Anterior cingulate cortex (tissue), 58 donors: ENCODE data around the gene IL17B.
A peak's percentile ranks its signal among the peaks of the same experiment; 100 is the strongest.

Experiments
- DNase-seq, 58 donors: peaks; one replicate each; lab custom pipeline; 2025; lab: John Stamatoyannopoulos, UW

The IL17B gene

DNA sequence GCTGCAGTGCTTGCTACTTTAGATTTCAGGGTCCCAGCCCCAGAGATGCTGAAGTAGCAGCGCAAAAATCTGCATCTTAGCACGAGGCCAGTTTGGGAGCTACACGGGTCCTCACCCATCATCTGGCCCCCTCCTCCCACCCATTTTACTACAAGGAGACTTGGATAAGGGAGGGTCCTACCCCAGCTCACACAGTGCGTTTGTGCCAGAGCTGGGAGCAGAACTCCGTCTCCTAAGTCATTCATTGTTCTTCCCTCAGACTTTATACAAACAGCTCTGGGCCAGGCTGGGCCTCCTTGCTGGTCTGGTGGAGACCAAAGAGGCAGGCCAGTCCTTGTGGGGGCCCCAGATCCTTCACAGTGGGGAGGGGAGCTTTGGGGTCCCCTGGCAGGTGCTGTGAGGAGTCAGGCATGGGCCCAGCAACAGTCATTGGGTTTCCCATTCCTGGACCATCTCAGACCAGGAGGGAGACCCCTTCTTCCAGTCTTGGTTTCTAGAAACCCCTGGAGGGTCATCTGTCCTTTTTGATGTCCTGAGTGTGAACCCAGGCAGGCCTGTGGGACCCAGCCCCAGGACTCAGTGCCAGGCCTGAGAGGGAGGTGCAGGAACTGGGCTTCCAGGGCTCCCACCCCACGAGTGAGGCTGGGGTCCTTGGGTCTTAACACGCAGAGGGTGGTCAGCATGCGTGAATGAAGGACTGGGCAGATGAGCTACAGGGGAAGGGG lies 2.3 kb upstream of the IL17B start:
- no peak for DNase-seq

DNA sequence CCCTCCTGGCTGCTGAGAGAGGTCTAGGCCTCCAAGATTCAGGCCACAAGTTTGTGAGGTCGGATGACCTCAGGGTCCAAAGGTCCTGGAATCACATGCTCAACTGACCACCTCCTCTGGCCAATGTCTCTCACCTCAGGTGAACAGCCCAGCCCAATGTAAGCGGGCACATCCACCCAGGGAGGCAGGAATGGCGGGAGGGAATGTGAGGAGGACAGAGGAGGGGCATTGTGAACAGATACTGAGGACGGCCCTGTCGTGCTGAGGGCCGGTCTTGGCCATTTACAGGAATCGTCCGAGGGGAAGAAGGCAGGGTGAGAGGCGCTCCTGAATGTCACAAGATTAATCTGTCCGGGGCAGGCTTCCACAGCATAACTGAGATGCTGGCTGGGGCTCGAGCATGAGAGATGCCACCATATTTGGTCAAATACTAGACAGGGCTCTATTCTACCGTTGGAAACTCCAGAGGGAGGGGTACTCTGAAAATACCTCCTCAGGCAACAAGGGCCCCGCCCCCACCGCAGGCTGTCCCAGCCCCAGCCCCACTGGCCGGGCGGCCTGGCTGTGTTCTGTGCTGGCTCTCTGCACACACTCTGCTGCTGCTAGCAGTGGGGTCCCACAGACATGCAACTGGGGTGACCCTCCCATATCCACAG lies 1.5 kb upstream of the IL17B start:
- no peak for DNase-seq

DNA sequence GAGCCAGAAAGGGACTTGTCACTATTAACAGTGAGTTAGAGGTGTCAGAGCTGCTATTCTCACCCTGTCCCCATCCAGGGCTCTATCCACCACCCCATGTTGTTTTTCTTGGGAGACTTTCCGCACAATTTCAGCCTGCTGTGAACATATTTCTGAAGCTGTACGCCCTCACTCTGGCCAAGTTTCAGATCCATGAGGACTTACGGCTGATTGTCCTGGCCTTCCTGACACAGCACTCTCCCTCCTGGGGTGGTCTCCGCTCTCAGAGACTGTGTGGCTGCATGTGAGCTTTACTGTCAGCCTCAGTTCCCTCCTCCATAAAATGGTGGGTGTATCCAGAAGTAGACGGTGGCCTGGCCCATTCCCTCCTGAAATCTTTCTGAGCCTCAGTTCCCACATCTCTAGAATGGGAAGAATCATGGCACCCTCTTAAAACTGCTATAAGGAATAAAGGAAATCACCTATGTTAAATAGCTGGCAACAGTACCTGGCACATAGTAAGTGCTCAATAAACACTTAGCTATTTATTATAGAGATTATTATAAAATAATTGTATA lies 804 bp upstream of the IL17B start:
- no peak for DNase-seq

DNA sequence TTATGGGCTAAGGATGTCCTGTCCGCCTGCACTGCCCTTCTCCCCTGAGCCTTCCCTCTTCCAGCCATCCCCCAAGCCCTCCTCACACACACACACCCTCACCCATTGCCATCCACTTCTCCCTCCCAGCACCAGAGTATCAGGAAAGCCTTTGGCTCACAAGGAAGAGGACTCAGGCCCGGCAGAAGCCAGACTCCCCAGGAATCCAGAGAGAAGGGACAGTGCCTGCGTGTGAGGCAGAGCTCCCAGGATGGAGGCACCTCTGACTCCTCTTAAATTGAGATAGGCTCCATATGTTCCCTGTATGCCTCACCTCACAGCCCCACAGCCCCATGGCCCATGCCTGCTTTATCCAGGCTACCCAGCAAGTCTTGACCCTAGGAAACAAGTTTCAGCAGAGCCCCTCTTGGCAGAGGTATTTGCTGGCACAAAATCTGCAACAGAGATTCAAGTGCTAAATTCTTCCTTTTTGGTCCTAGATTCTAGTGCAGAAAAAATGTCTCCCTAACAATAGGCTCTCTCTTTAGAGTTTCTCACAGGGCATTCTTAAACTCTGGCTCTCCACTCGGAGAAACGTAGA lies 761 bp downstream of the IL17B start:
- DNase-seq = no peak

DNA sequence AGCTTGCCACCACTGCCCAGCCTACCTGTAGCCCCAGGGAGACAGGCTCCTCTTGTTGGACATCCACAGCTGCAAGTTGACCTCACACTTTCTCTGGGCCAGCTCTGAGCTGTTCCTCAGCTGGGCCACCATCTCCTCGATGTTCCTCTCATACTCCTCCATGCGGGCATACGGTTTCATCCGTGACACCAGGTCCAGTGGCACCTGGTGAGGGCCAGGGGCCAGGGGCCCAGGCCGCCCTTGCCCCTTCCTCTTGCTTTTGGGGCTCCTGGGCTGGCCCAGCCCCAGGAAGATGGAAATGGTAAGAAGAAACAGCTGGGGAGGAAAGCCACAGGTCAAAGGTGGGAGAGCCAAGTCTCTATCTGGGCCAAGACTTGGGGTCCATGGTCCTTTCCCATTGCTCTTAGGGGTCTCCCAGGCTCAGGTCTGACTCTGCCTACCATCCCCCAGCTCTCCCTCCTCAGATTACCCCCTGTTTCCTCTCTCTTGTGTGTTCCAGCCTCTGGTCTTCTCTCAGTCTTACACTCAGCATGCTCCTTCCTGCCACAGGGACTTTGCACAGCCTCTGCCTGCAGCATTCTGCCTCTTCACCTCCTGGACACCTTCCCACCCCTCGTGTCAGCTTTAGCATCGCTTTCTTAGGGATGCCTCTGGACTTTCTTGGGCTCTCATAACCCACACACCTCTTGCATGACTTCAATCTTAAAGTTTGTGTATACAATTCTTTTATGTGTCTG lies 2.2 kb downstream of the IL17B start:
- no peak for DNase-seq

DNA sequence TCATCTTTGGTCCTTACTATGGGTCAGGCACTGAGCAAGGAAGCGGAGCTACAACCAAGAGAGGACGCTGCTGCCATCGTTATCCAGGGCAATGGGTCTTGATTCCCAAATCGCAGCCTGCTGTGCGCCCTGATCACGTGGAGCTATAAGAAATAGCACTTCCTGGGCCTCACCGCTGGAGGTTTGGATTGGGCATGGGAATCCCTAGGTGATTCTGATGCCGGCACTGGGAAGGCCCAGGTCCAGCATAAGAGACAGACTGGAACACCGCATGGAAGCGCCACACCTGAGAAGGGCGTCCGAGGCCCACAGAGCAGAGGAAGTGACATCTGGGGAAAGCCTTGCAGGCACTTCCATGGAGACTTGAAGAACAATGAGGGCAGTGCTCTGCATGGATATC lies 3.0 kb downstream of the IL17B start:
- no peak for DNase-seq

DNA sequence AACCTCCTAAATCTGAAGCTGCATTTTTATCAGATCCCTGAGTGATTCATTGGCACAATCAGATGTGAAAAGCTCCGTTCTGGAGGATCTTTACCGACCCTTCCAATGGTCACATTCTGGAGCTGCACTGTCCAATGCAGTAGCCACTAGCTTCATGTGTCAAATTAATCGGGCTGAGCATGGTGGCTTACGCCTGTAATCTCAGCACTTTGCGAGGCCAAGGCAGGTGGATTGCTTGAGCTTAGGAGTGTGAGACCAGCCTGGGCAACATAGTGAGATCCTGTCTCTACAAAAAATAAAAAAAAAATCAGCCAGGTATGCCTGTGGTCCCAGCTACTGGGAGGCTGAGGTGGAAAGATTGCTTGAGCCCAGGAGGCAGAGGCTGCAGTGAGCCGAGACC lies 3.7 kb downstream of the IL17B start:
- DNase-seq = no peak

DNA sequence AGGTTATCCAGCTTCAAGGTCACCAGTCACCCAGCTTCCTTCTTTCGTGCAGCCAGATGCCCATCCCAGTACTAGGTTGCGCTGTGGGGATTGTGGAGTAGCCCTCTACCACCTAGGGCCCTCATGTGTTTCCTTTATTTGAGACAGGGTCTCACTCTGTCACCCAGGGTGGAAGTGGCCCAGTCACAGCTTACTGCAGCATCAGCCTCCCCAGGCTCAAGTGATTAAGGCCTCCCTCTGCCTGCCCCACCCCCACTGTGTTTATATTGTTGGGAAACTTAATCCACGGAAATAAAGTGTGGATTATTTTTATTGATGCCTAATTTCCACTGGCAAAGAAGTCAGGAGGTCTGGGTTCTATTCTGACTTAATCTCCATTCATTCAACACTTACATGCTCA lies 4.3 kb downstream of the IL17B start:
- DNase-seq = no peak

DNA sequence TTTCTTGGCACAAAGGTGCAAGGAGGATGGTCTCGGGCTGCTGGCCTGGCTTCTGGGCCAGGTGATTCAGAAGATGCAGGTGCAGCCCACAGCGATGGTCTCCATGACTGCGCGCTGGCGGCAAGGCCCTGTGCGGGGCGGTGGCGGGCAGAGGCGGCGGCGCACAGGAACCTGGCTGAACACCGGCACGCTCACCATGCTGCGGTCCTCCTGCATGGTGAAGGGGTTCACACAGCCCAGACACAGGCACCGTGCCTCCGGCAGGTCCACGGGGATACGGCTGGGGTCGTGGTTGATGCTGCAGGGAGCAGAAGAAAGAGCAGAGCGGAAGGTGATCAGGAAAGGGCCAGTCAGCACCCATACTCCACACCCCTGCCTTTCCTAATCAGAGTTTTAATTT lies 4.8 kb downstream of the IL17B start:
- DNase-seq = no peak

DNA sequence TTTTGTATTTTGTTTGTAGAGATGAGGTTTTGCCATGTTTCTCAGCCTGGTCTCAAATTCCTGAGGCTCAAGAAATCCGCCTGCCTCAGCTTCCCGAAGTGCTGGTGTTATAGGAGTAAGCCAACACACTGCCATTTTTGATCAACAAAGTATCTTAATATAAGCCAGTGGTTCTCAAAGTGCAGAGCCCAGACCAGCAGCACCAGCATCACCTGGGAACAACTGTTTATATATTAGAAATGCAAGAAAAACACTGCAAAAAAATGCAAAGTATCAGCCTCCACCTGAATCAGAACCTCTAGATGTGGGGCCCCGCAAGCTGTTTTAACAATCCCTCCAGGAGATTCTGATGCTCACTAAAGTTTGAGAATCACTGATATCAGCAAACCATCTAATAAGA lies 6.2 kb downstream of the IL17B start:
- no peak for DNase-seq

DNA sequence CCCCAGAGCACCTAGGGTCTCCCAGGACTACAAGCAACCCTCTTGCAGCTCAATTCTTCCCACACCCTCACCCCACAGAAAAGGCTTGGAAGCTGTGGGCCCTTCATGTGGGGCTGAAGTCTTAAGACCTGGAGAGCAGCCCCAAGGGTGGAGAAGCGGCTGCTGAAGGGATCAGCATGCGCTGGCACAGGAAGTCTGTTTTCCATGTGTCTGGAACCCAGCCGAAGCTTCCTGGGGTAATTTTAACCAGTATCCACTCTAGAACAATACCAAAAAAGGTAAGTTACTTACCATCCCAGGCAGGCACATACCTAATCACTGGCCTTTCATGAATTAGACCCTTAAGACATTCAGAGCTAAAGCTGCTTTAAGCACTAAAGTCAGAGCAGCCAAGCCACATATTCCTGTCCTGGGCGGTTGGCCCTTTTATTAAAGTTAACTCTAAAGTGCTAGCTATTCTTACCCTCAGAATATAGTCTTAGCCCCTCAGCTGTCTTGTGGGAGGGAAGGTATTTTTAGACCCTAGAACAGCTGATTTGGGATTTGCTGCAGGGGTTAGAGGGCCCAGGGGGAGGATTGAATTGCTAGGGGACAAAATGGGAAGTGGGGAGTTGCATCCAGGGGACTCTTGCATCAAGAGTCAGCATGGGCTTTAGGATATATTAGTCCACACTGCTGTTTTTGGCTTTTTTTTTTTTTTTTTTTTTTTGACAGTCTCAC lies 6.9 kb downstream of the IL17B start:
- DNase-seq = no peak

DNA sequence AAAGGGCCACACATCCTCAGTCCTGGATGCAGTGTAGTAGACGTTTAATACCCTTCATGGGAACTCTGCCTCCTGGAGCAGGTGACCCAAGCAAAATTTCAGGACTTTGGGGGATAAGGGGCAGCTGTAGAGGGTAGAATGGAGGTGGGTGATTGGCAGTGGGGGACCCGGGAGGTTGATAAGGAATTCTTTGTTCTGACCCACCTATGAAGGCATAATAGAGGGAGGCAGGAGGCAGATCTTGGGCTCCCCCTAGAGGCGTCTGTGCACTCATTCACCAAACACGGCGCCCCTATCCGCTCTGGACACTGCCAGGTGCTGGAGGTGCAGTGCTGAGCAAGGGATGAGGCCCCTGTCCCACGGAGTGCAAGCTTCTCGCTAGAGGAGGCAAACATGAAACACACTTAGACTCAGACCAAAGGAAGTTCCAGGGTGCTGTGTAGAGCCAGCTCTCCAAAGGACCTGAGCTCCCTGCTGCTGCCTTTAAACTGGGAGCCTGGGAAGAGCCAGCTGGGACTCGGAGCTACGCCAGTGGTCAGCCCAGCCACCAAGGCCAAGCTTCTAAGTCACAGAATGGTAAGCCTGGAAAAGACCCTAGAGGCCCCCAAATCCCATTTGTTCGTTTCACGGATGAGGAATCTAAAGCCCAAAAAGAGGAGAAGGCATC lies 7.7 kb downstream of the IL17B start:
- peak in 32 of 58 donors; percentile 5 to 62 (median 22) for DNase-seq

DNA sequence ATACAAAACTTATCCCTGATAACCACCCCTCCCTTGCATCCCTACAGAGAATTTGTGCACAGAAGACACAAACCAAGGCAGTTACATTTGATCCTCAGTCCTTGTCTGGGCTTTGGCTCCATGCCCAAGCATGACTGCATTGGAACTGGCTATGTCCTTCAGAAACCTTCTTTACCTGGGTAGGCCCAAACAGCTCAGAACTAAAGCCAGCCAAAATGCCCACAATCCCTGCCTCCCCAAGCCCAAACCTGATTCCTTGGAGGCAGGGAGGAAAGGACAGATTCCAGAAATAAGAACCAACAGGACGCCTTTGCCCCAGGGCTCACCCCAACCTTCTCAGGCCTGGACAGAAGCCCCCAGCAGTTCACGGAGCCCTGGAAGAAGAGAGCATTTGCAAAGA lies 8.2 kb downstream of the IL17B start:
- DNase-seq = peak in 1 of 58 donors; percentile 4

DNA sequence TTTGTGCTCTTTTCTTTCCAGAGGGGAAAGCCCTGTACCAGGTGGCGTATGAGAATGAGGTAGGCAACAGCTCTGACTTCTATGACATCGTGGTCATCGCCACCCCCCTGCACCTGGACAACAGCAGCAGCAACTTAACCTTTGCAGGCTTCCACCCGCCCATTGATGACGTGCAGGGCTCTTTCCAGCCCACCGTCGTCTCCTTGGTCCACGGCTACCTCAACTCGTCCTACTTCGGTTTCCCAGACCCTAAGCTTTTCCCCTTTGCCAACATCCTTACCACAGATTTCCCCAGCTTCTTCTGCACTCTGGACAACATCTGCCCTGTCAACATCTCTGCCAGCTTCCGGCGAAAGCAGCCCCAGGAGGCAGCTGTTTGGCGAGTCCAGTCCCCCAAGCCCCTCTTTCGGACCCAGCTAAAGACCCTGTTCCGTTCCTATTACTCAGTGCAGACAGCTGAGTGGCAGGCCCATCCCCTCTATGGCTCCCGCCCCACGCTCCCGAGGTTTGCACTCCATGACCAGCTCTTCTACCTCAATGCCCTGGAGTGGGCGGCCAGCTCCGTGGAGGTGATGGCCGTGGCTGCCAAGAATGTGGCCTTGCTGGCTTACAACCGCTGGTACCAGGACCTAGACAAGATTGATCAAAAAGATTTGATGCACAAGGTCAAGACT lies 11.0 kb downstream of the IL17B start:
- DNase-seq = no peak

DNA sequence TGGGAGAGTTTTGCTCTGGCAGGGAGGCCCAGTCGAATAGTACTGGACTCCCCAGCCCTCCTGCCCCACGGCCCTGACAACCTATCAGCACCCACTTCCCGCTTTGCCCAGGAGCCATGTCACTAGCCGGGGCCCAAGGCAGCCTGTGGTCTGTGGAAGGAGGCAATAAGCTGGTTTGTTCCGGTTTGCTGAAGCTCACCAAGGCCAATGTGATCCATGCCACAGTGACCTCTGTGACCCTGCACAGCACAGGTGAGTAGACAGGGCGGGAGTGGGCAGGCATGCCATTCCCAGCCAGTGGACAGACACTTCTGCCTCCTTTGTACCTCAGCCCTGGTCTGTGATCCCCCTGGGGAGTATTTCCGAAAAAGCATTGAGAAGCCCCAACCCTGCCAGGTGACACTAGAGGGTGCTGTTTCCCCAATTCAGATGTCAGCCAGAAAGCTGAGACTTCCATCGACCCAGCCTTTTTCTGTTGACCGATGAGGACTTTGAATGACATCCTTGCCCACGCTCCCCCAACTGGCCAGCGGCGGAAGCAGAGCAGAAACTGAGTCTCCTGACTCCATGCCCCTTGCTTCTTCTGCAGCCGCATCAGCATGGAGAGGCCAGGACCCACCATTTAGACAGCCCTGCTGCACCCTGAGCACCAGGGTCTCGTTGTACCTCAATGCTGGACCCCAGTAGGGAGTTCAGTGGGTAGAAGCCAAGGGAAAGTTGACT lies 11.7 kb downstream of the IL17B start:
- DNase-seq = peak in 30 of 58 donors; percentile 6 to 61 (median 21)

DNA sequence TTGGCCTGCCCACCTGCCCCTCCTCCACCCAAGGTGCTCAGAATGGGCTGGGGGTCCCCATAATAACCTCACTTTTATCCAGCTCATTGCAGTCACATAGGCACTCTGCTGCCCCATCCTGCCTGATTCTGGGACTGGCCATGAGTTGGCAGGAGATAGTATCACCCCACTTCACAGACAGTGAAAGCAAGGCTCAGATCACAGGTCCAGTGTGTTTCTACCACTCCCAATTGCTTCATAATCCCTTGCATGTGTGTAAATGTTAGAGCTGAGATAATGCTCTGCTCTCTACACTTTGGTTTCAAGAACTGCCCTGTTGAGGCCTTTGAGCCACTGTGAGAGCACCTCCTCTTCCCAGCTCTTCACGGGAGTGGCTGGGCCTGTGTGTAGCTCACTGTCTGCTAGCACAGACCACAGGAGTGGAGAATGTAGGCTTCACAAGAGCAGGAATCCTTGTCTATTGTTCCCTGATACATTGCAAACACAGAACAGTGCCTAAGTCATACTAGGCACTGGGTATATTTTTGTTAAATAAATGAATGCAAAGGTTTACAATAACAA lies 12.8 kb downstream of the IL17B start:
- DNase-seq = no peak

DNA sequence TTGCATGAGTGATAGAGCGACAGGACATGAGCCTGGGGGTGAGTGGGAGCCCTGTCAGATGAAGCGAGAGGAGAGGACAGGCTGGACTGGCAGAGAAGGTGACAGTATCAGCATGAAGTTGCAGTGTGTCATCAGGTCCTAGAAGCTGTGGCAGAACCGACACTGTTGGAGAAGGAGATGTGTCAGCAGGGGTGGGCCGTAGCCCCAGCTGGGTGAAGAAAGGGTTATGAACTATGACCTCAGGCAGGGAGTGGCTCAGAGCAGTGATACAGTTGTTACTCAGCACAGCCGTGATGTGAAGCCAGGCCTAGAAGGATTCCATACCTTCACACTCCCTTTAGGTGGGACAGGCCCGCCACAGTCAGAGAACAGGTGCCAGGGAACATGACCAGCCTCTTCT lies 13.7 kb downstream of the IL17B start:
- DNase-seq = no peak

DNA sequence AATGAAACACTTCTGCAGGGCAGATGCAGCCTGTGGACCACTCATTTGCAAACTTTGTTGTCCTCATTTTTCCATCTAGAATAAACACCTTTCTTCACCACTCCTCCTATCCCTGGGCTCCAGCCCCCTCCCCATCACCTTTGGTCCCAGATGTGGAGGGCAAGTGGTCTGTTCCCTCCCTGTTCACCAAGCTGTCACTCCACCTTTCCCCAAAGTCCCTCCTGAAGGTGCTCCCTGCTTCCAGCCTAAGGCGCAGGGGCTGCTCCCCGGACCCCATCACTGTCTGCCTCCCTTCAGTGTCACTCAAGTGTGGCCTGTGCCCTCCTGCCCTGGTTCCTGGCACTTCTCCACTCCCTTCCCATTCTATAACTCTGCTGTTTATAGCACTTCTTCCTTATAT lies 14.4 kb downstream of the IL17B start:
- DNase-seq = no peak
